ENCODE results near the gene CTCF.

DNA sequence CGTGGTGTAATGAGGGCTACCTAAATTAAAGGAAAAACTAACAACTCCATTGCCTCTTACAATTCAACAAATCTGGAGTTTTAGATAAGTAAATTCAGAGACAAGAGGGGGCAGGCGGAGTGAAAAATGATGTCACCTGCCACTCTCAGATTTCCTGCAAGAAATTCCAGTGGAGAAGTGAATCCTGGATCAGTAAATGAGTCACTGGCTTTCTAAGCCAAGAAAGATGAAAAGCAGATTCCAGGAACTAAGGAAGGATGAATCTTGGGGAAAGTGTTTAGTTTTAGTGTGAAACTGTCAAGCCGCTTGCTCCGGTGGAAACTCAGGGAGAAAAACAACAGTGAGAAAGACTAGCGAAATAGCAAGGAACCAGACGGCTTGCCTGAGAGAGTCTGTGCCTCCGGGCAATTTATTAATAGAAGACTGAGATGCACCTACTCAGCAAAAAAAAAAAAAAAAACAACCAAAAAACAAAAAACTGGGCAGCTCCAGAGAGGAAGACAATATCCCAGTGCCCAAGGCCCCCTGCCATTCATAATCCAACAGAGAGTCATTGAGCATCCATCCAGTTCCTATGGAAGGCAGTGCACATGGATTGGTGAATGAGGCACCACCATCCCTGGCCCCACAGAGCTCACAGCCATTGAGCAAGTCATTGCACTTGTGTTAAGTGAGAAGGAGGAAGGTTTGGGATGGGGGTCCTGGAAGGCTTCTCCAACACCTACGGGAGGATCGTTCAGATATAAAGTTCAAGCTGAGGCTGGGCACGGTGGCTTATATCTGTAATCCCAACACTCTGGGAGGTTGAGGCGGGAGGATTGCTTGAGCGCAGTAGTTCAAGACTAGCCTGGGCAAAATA lies 45.8 kb upstream of the CTCF start:
- TF ChIP-seq, protein P1, sequence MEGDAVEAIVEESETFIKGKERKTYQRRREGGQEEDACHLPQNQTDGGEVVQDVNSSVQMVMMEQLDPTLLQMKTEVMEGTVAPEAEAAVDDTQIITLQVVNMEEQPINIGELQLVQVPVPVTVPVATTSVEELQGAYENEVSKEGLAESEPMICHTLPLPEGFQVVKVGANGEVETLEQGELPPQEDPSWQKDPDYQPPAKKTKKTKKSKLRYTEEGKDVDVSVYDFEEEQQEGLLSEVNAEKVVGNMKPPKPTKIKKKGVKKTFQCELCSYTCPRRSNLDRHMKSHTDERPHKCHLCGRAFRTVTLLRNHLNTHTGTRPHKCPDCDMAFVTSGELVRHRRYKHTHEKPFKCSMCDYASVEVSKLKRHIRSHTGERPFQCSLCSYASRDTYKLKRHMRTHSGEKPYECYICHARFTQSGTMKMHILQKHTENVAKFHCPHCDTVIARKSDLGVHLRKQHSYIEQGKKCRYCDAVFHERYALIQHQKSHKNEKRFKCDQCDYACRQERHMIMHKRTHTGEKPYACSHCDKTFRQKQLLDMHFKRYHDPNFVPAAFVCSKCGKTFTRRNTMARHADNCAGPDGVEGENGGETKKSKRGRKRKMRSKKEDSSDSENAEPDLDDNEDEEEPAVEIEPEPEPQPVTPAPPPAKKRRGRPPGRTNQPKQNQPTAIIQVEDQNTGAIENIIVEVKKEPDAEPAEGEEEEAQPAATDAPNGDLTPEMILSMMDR (conservative IDR thresholded peaks at IDR 0.05; ENCODE audit: low read depth, low read length), result no peak
- no peak for TF ChIP-seq EZH2 (IDR thresholded peaks at IDR 0.05; ENCODE audit: low read length, unreplicated experiment)
